IMR-90 (cell line): Measurements from ENCODE around the gene DHX34. TPM values are rescaled to one million over a fixed set of nuclear protein-coding genes. Genes with fewer than 3 reads are reported as not detected.
"Not testable (repeated sequence)": the region's sequence is repeated elsewhere in the genome, so short reads cannot be mapped to it uniquely, and the experiment has no call there.

Experiments
- ATAC-seq: fragments of 200-7000 bp; cut with Tn5 transposase; 2 replicates; pipeline ENCODE4 v1.9.1; 2020; ENCODE audit warnings: low read depth, mild to moderate bottlenecking, moderate library complexity
- BruUV-seq: library from RNA; stranded (reverse); fragments of 400-500 nt; replicated peaks from 2 replicates; lab custom pipeline; 2021; lab: Mats Ljungman, UMichigan
- CTCF ChIA-PET: fragments of 300-600 bp; formaldehyde crosslinking; extraction: SDS; loops from one replicate; lab custom pipeline; 2021; ENCODE audit warnings: antibody characterized with exemption; lab: Yijun Ruan, JAX
- POLR2A ChIA-PET: fragments of 300-600 bp; sonication (Branson Sonifier 250); formaldehyde crosslinking; loops from one replicate; lab custom pipeline; 2022; ENCODE audit warnings: antibody characterized with exemption; ENCODE audit not compliant: unreplicated experiment; lab: Charles Lee
- DNase-seq: peaks from one replicate; pipeline ENCODE4 v3.0.0; 2013
- H2AFZ ChIP-seq: replicated peaks from 2 replicates; pipeline ENCODE3; 2013; ENCODE audit warnings: low read length, mild to moderate bottlenecking; ENCODE audit not compliant: poor library complexity
- H2AK5ac ChIP-seq: 2 replicates; pipeline ENCODE4 v1.6.1; 2013; ENCODE audit warnings: low read depth, low read length, inconsistent platforms
- H2AK9ac ChIP-seq: replicated peaks from 2 replicates; pipeline ENCODE3; 2013; ENCODE audit warnings: mild to moderate bottlenecking, low read depth, low read length, moderate library complexity; ENCODE audit not compliant: poor library complexity
- H2BK120ac ChIP-seq: 2 replicates; pipeline ENCODE4 v1.6.1; 2013; ENCODE audit warnings: low read depth, low read length, inconsistent platforms
- H2BK15ac ChIP-seq: 3 replicates; pipeline ENCODE4 v1.6.1; 2013; ENCODE audit warnings: low read depth, low read length, inconsistent platforms
- H2BK20ac ChIP-seq: 2 replicates; pipeline ENCODE4 v1.6.1; 2013; ENCODE audit warnings: low read depth, mild to moderate bottlenecking, inconsistent platforms, low read length, moderate library complexity
- H2BK5ac ChIP-seq: 2 replicates; pipeline ENCODE4 v1.6.1; 2013; ENCODE audit warnings: mild to moderate bottlenecking, low read depth, low read length, inconsistent platforms; ENCODE audit not compliant: poor library complexity, severe bottlenecking
- H3K14ac ChIP-seq: replicated peaks from 2 replicates; pipeline ENCODE4 v1.6.1; 2013; ENCODE audit warnings: low read depth, low read length, inconsistent platforms
- H3K18ac ChIP-seq: 2 replicates; pipeline ENCODE4 v1.6.1; 2013; ENCODE audit warnings: low read depth, low read length, control low read depth
- H3K23ac ChIP-seq: 2 replicates; pipeline ENCODE4 v1.6.1; 2013; ENCODE audit warnings: low read depth, low read length, inconsistent platforms
- H3K27ac ChIP-seq: 2 replicates; pipeline ENCODE4 v1.5.1; 2013; ENCODE audit warnings: mild to moderate bottlenecking, control low read depth, low read length; ENCODE audit not compliant: insufficient read depth
- H3K27me3 ChIP-seq: 2 replicates; pipeline ENCODE4 v1.6.1; 2013; ENCODE audit warnings: low read length; ENCODE audit not compliant: control insufficient read depth, insufficient read depth
- H3K36me3 ChIP-seq: 2 replicates; pipeline ENCODE4 v1.6.1; 2013; ENCODE audit warnings: low read length, mixed read lengths; ENCODE audit not compliant: control insufficient read depth, insufficient read depth
- H3K4ac ChIP-seq: 2 replicates; pipeline ENCODE4 v1.6.1; 2013; ENCODE audit warnings: low read depth, low read length, inconsistent platforms
- H3K4me1 ChIP-seq: 2 replicates; pipeline ENCODE4 v1.6.1; 2013; ENCODE audit warnings: low read length, mixed read lengths; ENCODE audit not compliant: control insufficient read depth, insufficient read depth
- H3K4me2 ChIP-seq: 2 replicates; pipeline ENCODE4 v1.6.1; 2013; ENCODE audit warnings: low read depth, mild to moderate bottlenecking, control low read depth, low read length, moderate library complexity
- H3K4me3 ChIP-seq: 2 replicates; pipeline ENCODE4 v1.5.1; 2013; ENCODE audit warnings: low read depth, mild to moderate bottlenecking, control low read depth, low read length, moderate library complexity; ENCODE audit not compliant: insufficient read depth
- H3K56ac ChIP-seq: 2 replicates; pipeline ENCODE4 v1.6.1; 2013; ENCODE audit warnings: low read length, inconsistent platforms; ENCODE audit not compliant: insufficient read depth; ENCODE audit errors: extremely low read depth
- H3K79me1 ChIP-seq, 2 experiments: 2 replicates each; pipeline ENCODE4 v1.6.1; 2013; ENCODE audit warnings: low read length in 2 of 2, inconsistent platforms in 1 of 2, low read depth in 1 of 2
- H3K9ac ChIP-seq: 2 replicates; pipeline ENCODE4 v1.6.1; 2013; ENCODE audit warnings: low read depth, low read length, control low read depth
- H3K9me1 ChIP-seq: 2 replicates; pipeline ENCODE4 v1.6.1; 2013; ENCODE audit warnings: low read length, inconsistent platforms; ENCODE audit not compliant: insufficient read depth
- H3K9me3 ChIP-seq: 2 replicates; pipeline ENCODE4 v1.6.1; 2013; ENCODE audit warnings: low read length; ENCODE audit not compliant: control insufficient read depth, insufficient read depth
- H4K20me1 ChIP-seq: 2 replicates; pipeline ENCODE4 v1.6.1; 2013; ENCODE audit warnings: low read length, inconsistent platforms; ENCODE audit not compliant: insufficient read depth
- H4K5ac ChIP-seq: 2 replicates; pipeline ENCODE4 v1.6.1; 2013; ENCODE audit warnings: mild to moderate bottlenecking, low read depth, low read length, control low read depth
- H4K8ac ChIP-seq, 2 experiments: 2 replicates each; pipeline ENCODE4 v1.6.1; 2013; ENCODE audit warnings: low read depth in 2 of 2, low read length in 2 of 2, control low read depth in 1 of 2, inconsistent platforms in 1 of 2
- H4K91ac ChIP-seq: 2 replicates; pipeline ENCODE4 v1.6.1; 2013; ENCODE audit warnings: low read depth, low read length, inconsistent platforms; ENCODE audit not compliant: insufficient read depth
- CHD1 ChIP-seq: IDR thresholded peaks from 2 replicates; pipeline ENCODE4 v1.6.1; 2012; ENCODE audit warnings: low read depth, low read length, improper control_type of control experiment
- MAFK ChIP-seq: IDR thresholded peaks from 2 replicates; pipeline ENCODE4 v1.6.1; 2012; ENCODE audit warnings: low read depth, low read length, improper control_type of control experiment
- USF2 ChIP-seq: fragments of 150-350 bp; IDR thresholded peaks from 2 replicates; pipeline ENCODE4 v1.6.1; 2017; ENCODE audit warnings: mild to moderate bottlenecking, antibody characterized with exemption, low read length, low read depth
- whole genome bisulfite sequencing, 2 experiments: methylation state at CpG; one replicate each; pipeline versions ENCODE4 v1.1.5 to v1.1.7; 2013; ENCODE audit warnings: missing lambda C conversion rate in 2 of 2; ENCODE audit not compliant: insufficient read length in 1 of 2; ENCODE audit errors: extremely low coverage in 2 of 2; 5-methylcytosine and 5-hydroxymethylcytosine counted together
- dilution Hi-C: fragments of 300-500 bp; cut with HindIII; formaldehyde crosslinking; loops from one replicate; pipeline ENCODE4 v1.14.3; 2018; ENCODE audit warnings: low sequenced_read_pairs; ENCODE audit not compliant: unreplicated experiment
- in situ Hi-C: fragments of 300-500 bp; cut with MboI; formaldehyde crosslinking; loops from 3 replicates; pipeline ENCODE4 v1.14.3; 2019; ENCODE audit warnings: low sequenced_read_pairs, inconsistent platforms, mixed read lengths
- intact Hi-C: fragments of 100-400 bp; cut with micrococcal nuclease; formaldehyde crosslinking; loops from 2 replicates; pipeline ENCODE4 v1.10.0; 2022
- polyA plus RNA-seq, 3 experiments: library from polyadenylated mRNA; depleted of rRNA; stranded (reverse); fragments of >200 nt; gene quantifications; 2 replicates each; pipeline ENCODE4 v1.2.3, GENCODE V29; 2012; ENCODE audit warnings: low replicate concordance in 1 of 3
- total RNA-seq: library from RNA; depleted of rRNA; stranded (reverse); fragments of >200 nt; gene quantifications from 2 replicates; pipeline ENCODE4 v1.2.3, GENCODE V29; 2012
- TF ChIP-seq, protein P1 (sequence below): conservative IDR thresholded peaks from 2 replicates; pipeline ENCODE4 v1.5.1; 2012; ENCODE audit warnings: mild to moderate bottlenecking, low read depth, low read length, improper control_type of control experiment

DHX34 gene
- total and polyA plus RNA-seq, 2 of the 4 experiments (the other 2 are of a cell fraction): 4.5 to 13.7 TPM

DNA sequence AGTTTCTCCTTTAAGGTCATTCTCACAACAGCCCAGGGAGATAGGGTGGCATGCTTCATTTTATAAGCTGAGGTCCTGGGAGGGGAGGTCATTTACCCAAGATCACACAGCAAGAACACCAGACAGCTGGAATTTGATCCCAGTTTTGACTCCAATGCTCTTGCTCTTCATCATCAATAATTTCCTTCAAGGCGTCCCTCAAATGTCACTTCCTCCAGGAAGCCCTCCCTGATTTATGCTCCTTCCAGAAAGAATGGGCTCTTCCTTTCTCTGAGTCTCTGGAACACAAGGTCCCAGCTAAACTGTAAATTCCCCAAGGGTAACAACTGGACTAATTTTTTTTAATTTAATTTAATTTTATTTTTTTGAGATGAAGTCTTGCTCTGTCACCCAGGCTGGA, 4.7 kb upstream of the DHX34 start:
- WGBS, 2 experiments: 80% methylated on average over 1 of the region's 1 CpG; no CpG with 5 or more reads in 1 of the 2 experiments
- DNase-seq: no peak
- Histone ChIP-seq H4K8ac (no peak overlapping the region), H3K56ac (no peak overlapping the region), H3K4ac (no peak overlapping the region), H4K20me1 (no peaks in the 10 kb centered on the region), H3K4me3 (no peak overlapping the region), H2AK5ac (no peak overlapping the region), H3K27ac (no peak overlapping the region), H4K5ac (no peak overlapping the region), H3K4me2 (no peak overlapping the region), H4K91ac (no peak overlapping the region), H3K36me3 (no peaks in the 10 kb centered on the region), H3K23ac (no peak overlapping the region), H2AK9ac (no peak overlapping the region), H3K79me1 (peaks cover 2 to 3% of the 10 kb centered on the region in 2 experiments; a peak in 3 of 4 replicates), H3K9me3 (no peaks in the 10 kb centered on the region), H2AFZ (no peak overlapping the region), H3K18ac (no peak overlapping the region), H3K9me1 (no peaks in the 10 kb centered on the region), H3K9ac (no peak overlapping the region), H2BK20ac (no peak overlapping the region), H2BK5ac (no peak overlapping the region), H3K4me1 (no peaks in the 10 kb centered on the region), H3K14ac (no peak overlapping the region), H2BK120ac (no peak overlapping the region), H3K27me3 (peaks cover 5% of the 10 kb centered on the region; the same call in 1 of the 2 replicates), H2BK15ac (no peak overlapping the region)
- intact Hi-C loops: no loop called here
- no peak for ATAC-seq
- TF ChIP-seq, protein P1, sequence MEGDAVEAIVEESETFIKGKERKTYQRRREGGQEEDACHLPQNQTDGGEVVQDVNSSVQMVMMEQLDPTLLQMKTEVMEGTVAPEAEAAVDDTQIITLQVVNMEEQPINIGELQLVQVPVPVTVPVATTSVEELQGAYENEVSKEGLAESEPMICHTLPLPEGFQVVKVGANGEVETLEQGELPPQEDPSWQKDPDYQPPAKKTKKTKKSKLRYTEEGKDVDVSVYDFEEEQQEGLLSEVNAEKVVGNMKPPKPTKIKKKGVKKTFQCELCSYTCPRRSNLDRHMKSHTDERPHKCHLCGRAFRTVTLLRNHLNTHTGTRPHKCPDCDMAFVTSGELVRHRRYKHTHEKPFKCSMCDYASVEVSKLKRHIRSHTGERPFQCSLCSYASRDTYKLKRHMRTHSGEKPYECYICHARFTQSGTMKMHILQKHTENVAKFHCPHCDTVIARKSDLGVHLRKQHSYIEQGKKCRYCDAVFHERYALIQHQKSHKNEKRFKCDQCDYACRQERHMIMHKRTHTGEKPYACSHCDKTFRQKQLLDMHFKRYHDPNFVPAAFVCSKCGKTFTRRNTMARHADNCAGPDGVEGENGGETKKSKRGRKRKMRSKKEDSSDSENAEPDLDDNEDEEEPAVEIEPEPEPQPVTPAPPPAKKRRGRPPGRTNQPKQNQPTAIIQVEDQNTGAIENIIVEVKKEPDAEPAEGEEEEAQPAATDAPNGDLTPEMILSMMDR: no peak
- TF ChIP-seq CHD1 (no peak), MAFK (no peak), USF2 (no peak)
- ChIA-PET POLR2A (no interaction called here), CTCF (no interaction called here)
- no TSS peak for BruUV-seq
- in situ Hi-C loops: no loop called here
- dilution Hi-C loops: no loop called here

- H3K27ac ChIP-seq, H4K91ac ChIP-seq, ATAC-seq, H3K9ac ChIP-seq, H4K20me1 ChIP-seq, H3K36me3 ChIP-seq, H3K4me2 ChIP-seq, H3K18ac ChIP-seq, H3K23ac ChIP-seq, H2AK5ac ChIP-seq, BruUV-seq, in situ Hi-C loops, H3K14ac ChIP-seq, H3K4me3 ChIP-seq, H4K5ac ChIP-seq, POLR2A ChIA-PET, CTCF ChIA-PET, H2BK20ac ChIP-seq, H2AK9ac ChIP-seq, H3K27me3 ChIP-seq, H2BK120ac ChIP-seq, H3K9me3 ChIP-seq, dilution Hi-C loops, H3K4me1 ChIP-seq, H4K8ac ChIP-seq, H3K56ac ChIP-seq, H2BK5ac ChIP-seq, H2AFZ ChIP-seq, H2BK15ac ChIP-seq, H3K9me1 ChIP-seq, H3K4ac ChIP-seq, DNase-seq: not testable (repeated sequence)
- intact Hi-C loops: loop anchor here (5.0 kb wide), 1 partner anchor 39 kb away; the partner anchor contains the start of gene C5AR1
- peaks cover 14 to 17% of the 10 kb centered on the region in 2 experiments; a peak in 3 of 4 replicates for H3K79me1 ChIP-seq
- 75% methylated on average over 3 of the region's 6 CpGs; no CpG with 5 or more reads in 1 of the 2 experiments for WGBS, 2 experiments
Observed at GRCh38 chr19:47346024-47346423, 3.1 kb upstream of the DHX34 start.
